Calu3 (cell line): ENCODE data around the gene PTPRE. TPM values are rescaled to one million over a fixed set of nuclear protein-coding genes. Genes with fewer than 3 reads are reported as not detected.

Experiments
- BruUV-seq: library from RNA; stranded (reverse); fragments of 400-500 nt; replicated peaks from 2 replicates; lab custom pipeline; 2021; lab: Mats Ljungman, UMichigan
- CTCF ChIA-PET: fragments of 300-600 bp; sonication (Branson Sonifier 250); formaldehyde crosslinking; loops from one replicate; lab custom pipeline; 2022; ENCODE audit warnings: antibody characterized with exemption; lab: Charles Lee
- DNase-seq: peaks from one replicate; pipeline ENCODE4 v3.0.0; 2022
- H3K27ac Mint-ChIP-seq: one replicate; pipeline ENCODE4 v1.8.0; 2022; ENCODE audit warnings: mixed read lengths; ENCODE audit not compliant: unreplicated experiment
- H3K27me3 Mint-ChIP-seq: one replicate; pipeline ENCODE4 v1.8.0; 2022; ENCODE audit warnings: mixed read lengths; ENCODE audit not compliant: unreplicated experiment
- H3K36me3 Mint-ChIP-seq: one replicate; pipeline ENCODE4 v1.8.0; 2022; ENCODE audit warnings: mild to moderate bottlenecking, moderate library complexity, mixed read lengths; ENCODE audit not compliant: insufficient read depth, unreplicated experiment
- H3K4me1 Mint-ChIP-seq: one replicate; pipeline ENCODE4 v1.8.0; 2022; ENCODE audit warnings: mild to moderate bottlenecking, low read depth, mixed read lengths; ENCODE audit not compliant: unreplicated experiment
- H3K4me3 Mint-ChIP-seq: one replicate; pipeline ENCODE4 v1.8.0; 2022; ENCODE audit warnings: mild to moderate bottlenecking, low read depth, moderate library complexity, mixed read lengths; ENCODE audit not compliant: unreplicated experiment
- H3K9me3 Mint-ChIP-seq: one replicate; pipeline ENCODE4 v1.8.0; 2022; ENCODE audit warnings: low read depth, mixed read lengths; ENCODE audit not compliant: unreplicated experiment
- CTCF ChIP-seq: fragments of 200-600 bp; IDR thresholded peaks from one replicate; pipeline ENCODE4 v1.8.0; 2022; ENCODE audit warnings: antibody characterized with exemption; ENCODE audit not compliant: unreplicated experiment
- intact Hi-C: fragments of 100-400 bp; cut with micrococcal nuclease; formaldehyde crosslinking; loops from one replicate; pipeline ENCODE4 v1.10.0; 2022; ENCODE audit not compliant: unreplicated experiment
- total RNA-seq: library from RNA; stranded (reverse); gene quantifications from 2 replicates; pipeline ENCODE4 v1.2.3, GENCODE V29; 2022

Gene PTPRE
- total RNA-seq, 1 experiment from 2014 or later = 7.6 TPM

GRCh38 chr10:127952575-127952869 is 45.6 kb downstream of the PTPRE start:
- Mint-ChIP-seq H3K27ac (no peak overlapping the region), H3K4me1 (no peaks in the 10 kb centered on the region), H3K27me3 (no peaks in the 10 kb centered on the region), H3K9me3 (peaks cover 3% of the 10 kb centered on the region), H3K36me3 (no peaks in the 10 kb centered on the region), H3K4me3 (no peak overlapping the region)
- CTCF ChIA-PET = interaction anchor here (0.7 kb wide), 1 partner anchor 45 kb away, joined by 3 read pairs; no protein-coding TSS in a partner anchor
- intact Hi-C loops = no loop called here
- no peak for DNase-seq
- no peak for TF ChIP-seq CTCF
- no TSS peak for BruUV-seq

GRCh38 chr10:127952918-127953317 is 46.0 kb downstream of the PTPRE start:
- Mint-ChIP-seq H3K36me3 (no peaks in the 10 kb centered on the region), H3K27ac (no peak overlapping the region), H3K27me3 (no peaks in the 10 kb centered on the region), H3K9me3 (peaks cover 3% of the 10 kb centered on the region), H3K4me3 (no peak overlapping the region), H3K4me1 (no peaks in the 10 kb centered on the region)
- no TSS peak for BruUV-seq
- no peak for DNase-seq
- intact Hi-C loops = no loop called here
- TF ChIP-seq CTCF = no peak
- CTCF ChIA-PET = no interaction called here

GRCh38 chr10:127953876-127954275 is 47.0 kb downstream of the PTPRE start:
- intact Hi-C loops = no loop called here
- no peaks in the 10 kb centered on the region for H3K27me3 Mint-ChIP-seq
- no peak overlapping the region for H3K27ac Mint-ChIP-seq
- no peak overlapping the region for H3K4me3 Mint-ChIP-seq
- H3K9me3 Mint-ChIP-seq = peaks cover 3% of the 10 kb centered on the region
- BruUV-seq = no TSS peak
- TF ChIP-seq CTCF = no peak
- CTCF ChIA-PET = no interaction called here
- no peaks in the 10 kb centered on the region for H3K4me1 Mint-ChIP-seq
- no peak for DNase-seq
- H3K36me3 Mint-ChIP-seq = no peaks in the 10 kb centered on the region

GRCh38 chr10:127959428-127959827 is 52.5 kb downstream of the PTPRE start:
- Mint-ChIP-seq H3K27ac (no peak overlapping the region), H3K9me3 (peaks cover 3% of the 10 kb centered on the region), H3K36me3 (no peaks in the 10 kb centered on the region), H3K4me3 (no peak overlapping the region), H3K4me1 (no peaks in the 10 kb centered on the region), H3K27me3 (no peaks in the 10 kb centered on the region)
- intact Hi-C loops = no loop called here
- no peak for TF ChIP-seq CTCF
- CTCF ChIA-PET = no interaction called here
- no peak for DNase-seq
- BruUV-seq = no TSS peak
